SU-DHL-6 (cell line): ENCODE data around the gene MKRN2.

Experiments
- EZH2phosphoT487 ChIP-seq: fragments of 200-600 bp; sonication (generic), shearing (Covaris generic); conservative IDR thresholded peaks from 2 replicates; pipeline ENCODE4 v1.6.1; 2018; ENCODE audit warnings: mild to moderate bottlenecking, antibody characterized with exemption, low read length, moderate library complexity, mixed read lengths
- TF ChIP-seq, protein P1 (sequence below): fragments of 200-600 bp; sonication (generic); IDR thresholded peaks from one replicate; pipeline ENCODE4 v1.5.1; 2017; ENCODE audit warnings: antibody characterized with exemption, mild to moderate bottlenecking, low read length, moderate library complexity; ENCODE audit not compliant: insufficient read depth, poor library complexity, severe bottlenecking

DNA sequence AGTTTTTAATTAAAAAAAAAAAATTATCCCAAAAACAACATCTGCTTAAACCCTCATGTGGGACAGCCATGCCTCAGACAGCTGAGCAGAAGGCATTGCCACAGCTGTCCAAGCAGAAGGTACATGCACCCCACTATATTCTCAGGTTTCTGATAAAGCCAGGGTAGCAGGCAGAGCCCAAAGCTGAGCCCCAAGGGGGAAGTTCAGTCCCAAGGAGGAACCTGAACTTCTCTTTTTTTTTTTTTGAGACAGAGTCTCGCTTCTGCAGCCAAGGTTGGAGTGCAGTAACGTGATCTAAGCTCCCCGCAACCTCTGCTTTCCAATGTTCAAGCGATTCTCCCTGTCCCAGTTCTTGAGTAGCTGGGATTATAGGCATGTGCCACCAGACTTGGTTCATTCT, 33.2 kb downstream of the MKRN2 start:
- TF ChIP-seq, protein P1, sequence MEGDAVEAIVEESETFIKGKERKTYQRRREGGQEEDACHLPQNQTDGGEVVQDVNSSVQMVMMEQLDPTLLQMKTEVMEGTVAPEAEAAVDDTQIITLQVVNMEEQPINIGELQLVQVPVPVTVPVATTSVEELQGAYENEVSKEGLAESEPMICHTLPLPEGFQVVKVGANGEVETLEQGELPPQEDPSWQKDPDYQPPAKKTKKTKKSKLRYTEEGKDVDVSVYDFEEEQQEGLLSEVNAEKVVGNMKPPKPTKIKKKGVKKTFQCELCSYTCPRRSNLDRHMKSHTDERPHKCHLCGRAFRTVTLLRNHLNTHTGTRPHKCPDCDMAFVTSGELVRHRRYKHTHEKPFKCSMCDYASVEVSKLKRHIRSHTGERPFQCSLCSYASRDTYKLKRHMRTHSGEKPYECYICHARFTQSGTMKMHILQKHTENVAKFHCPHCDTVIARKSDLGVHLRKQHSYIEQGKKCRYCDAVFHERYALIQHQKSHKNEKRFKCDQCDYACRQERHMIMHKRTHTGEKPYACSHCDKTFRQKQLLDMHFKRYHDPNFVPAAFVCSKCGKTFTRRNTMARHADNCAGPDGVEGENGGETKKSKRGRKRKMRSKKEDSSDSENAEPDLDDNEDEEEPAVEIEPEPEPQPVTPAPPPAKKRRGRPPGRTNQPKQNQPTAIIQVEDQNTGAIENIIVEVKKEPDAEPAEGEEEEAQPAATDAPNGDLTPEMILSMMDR: no peak
- TF ChIP-seq EZH2phosphoT487: no peak
